BJ (cell line): ENCODE data around the gene PLA2G2E. TPM values are rescaled to one million over a fixed set of nuclear protein-coding genes. Genes with fewer than 3 reads are reported as not detected.

Experiments used
- CTCF ChIA-PET: fragments of 350-600 bp; formaldehyde crosslinking; extraction: SDS; loops from one replicate; lab custom pipeline; 2021; ENCODE audit warnings: antibody characterized with exemption, inconsistent platforms; lab: Yijun Ruan, JAX
- POLR2A ChIA-PET: fragments of 300-600 bp; sonication (Branson Sonifier 250); formaldehyde crosslinking; extraction: SDS; loops from one replicate; lab custom pipeline; 2021; ENCODE audit warnings: antibody characterized with exemption; lab: Charles Lee
- DNase-seq: peaks from one replicate; pipeline ENCODE4 v3.0.0-alpha.2; 2011; ENCODE audit warnings: low read depth
- H3K27me3 ChIP-seq: 2 replicates; pipeline ENCODE4 v1.6.0; 2011; ENCODE audit warnings: low read length; ENCODE audit not compliant: control insufficient read depth, insufficient read depth
- H3K36me3 ChIP-seq: 2 replicates; pipeline ENCODE4 v1.5.1; 2011; ENCODE audit warnings: low read length; ENCODE audit not compliant: control insufficient read depth, insufficient read depth
- H3K4me3 ChIP-seq: 2 replicates; pipeline ENCODE4 v1.5.1; 2011; ENCODE audit warnings: low read depth, mild to moderate bottlenecking, control low read depth, low read length
- CTCF ChIP-seq: IDR thresholded peaks from 2 replicates; pipeline ENCODE4 v1.5.1; 2011; ENCODE audit warnings: low read depth, mild to moderate bottlenecking, control low read depth, inconsistent platforms, low read length, moderate library complexity; ENCODE audit not compliant: insufficient read depth
- polyA plus RNA-seq: library from polyadenylated mRNA; depleted of rRNA; stranded (reverse); fragments of >200 nt; gene quantifications from 2 replicates; pipeline ENCODE4 v1.2.3, GENCODE V29; 2011

Gene PLA2G2E
- polyA plus RNA-seq, 1 experiment = not detected

GRCh38 chr1:19903621-19904020 lies 19.8 kb downstream of the PLA2G2E start:
- no peak for TF ChIP-seq CTCF
- Histone ChIP-seq H3K27me3 (no peaks in the 10 kb centered on the region), H3K4me3 (no peak overlapping the region), H3K36me3 (peaks cover 7% of the 10 kb centered on the region)
- POLR2A ChIA-PET = no interaction called here
- CTCF ChIA-PET = interaction anchor here (1.4 kb wide), 1 partner anchor 21 kb away, joined by 3 read pairs; the partner anchor contains the start of gene OTUD3
- DNase-seq = no peak

GRCh38 chr1:19901653-19902052 lies 21.8 kb downstream of the PLA2G2E start:
- TF ChIP-seq CTCF = no peak
- H3K4me3 ChIP-seq = no peak overlapping the region
- CTCF ChIA-PET = interaction anchor here (0.9 kb wide), 1 partner anchor 18 kb away, joined by 3 read pairs; no protein-coding TSS in a partner anchor
- POLR2A ChIA-PET = no interaction called here
- H3K36me3 ChIP-seq = peaks cover 4% of the 10 kb centered on the region
- no peak for DNase-seq
- H3K27me3 ChIP-seq = no peaks in the 10 kb centered on the region

GRCh38 chr1:19894218-19894617 lies 29.2 kb downstream of the PLA2G2E start:
- Histone ChIP-seq H3K36me3 (peaks cover 4% of the 10 kb centered on the region), H3K27me3 (no peaks in the 10 kb centered on the region), H3K4me3 (no peak overlapping the region)
- CTCF ChIA-PET = interaction anchor here (0.8 to 3.1 kb wide), 3 partner anchors 11 to 24 kb away, joined by 3 to 14 read pairs (median 4); partner anchors contain the start of gene OTUD3
- no peak for DNase-seq
- no peak for TF ChIP-seq CTCF
- POLR2A ChIA-PET = no interaction called here

GRCh38 chr1:19893687-19894086 lies 29.7 kb downstream of the PLA2G2E start:
- CTCF ChIA-PET = interaction anchor here (0.8 to 3.1 kb wide), 2 partner anchors 11 to 24 kb away, joined by 3 to 14 read pairs; partner anchors contain the start of gene OTUD3
- POLR2A ChIA-PET = no interaction called here
- no peaks in the 10 kb centered on the region for H3K27me3 ChIP-seq
- DNase-seq = no peak
- H3K4me3 ChIP-seq = no peak overlapping the region
- peaks cover 3% of the 10 kb centered on the region for H3K36me3 ChIP-seq
- no peak for TF ChIP-seq CTCF

GRCh38 chr1:19892628-19893168 lies 30.7 kb downstream of the PLA2G2E start:
- H3K27me3 ChIP-seq = no peaks in the 10 kb centered on the region
- H3K4me3 ChIP-seq = no peak overlapping the region
- TF ChIP-seq CTCF = no peak
- ChIA-PET CTCF (interaction anchor here (3.1 kb wide), 1 partner anchor 10 kb away, joined by 14 read pairs; the partner anchor contains the start of gene OTUD3), POLR2A (no interaction called here)
- H3K36me3 ChIP-seq = peaks cover 3% of the 10 kb centered on the region
- no peak for DNase-seq
